GM23338 (cell line): ENCODE data around the gene MAP2K3. TPM values are rescaled to one million over a fixed set of nuclear protein-coding genes. Genes with fewer than 3 reads are reported as not detected.

Source experiments
- ATAC-seq: fragments of 200-7000 bp; cut with Tn5 transposase; 3 replicates; pipeline ENCODE4 v1.9.1; 2020
- DNase-seq: peaks from one replicate; pipeline ENCODE4 v3.0.0-alpha.2; 2015; ENCODE audit warnings: low spot score
- H2AFZ ChIP-seq: fragments of 200-600 bp; sonication (generic); 2 replicates; pipeline ENCODE4 v1.8.0; 2016; ENCODE audit warnings: antibody characterized with exemption, mild to moderate bottlenecking, moderate library complexity
- H3F3A ChIP-seq: fragments of 200-600 bp; sonication (generic); replicated peaks from 2 replicates; pipeline ENCODE4 v1.8.0; 2017; ENCODE audit warnings: antibody characterized with exemption, mixed run types, low read depth
- H3K27ac ChIP-seq: fragments of 200-600 bp; sonication (generic); 2 replicates; pipeline ENCODE4 v1.6.1; 2016; ENCODE audit warnings: low read depth
- H3K27me3 ChIP-seq: fragments of 200-600 bp; sonication (generic); 2 replicates; pipeline ENCODE4 v1.8.0; 2016; ENCODE audit warnings: mild to moderate bottlenecking, mixed run types, moderate library complexity; ENCODE audit not compliant: insufficient read depth
- H3K36me3 ChIP-seq: fragments of 200-600 bp; sonication (generic); 2 replicates; pipeline ENCODE4 v1.8.0; 2016; ENCODE audit warnings: mild to moderate bottlenecking; ENCODE audit not compliant: insufficient read depth
- H3K4me1 ChIP-seq: fragments of 200-600 bp; sonication (generic); 2 replicates; pipeline ENCODE4 v1.8.0; 2016; ENCODE audit warnings: mild to moderate bottlenecking, moderate library complexity; ENCODE audit not compliant: insufficient read depth
- H3K4me2 ChIP-seq: fragments of 200-600 bp; sonication (generic); 2 replicates; pipeline ENCODE4 v1.7.1; 2017; ENCODE audit warnings: mixed run types
- H3K4me3 ChIP-seq: fragments of 200-600 bp; sonication (generic); 2 replicates; pipeline ENCODE4 v1.6.1; 2016; ENCODE audit warnings: mixed run types
- H3K79me2 ChIP-seq: fragments of 200-600 bp; sonication (generic); replicated peaks from 2 replicates; pipeline ENCODE4 v1.8.0; 2017; ENCODE audit warnings: mild to moderate bottlenecking; ENCODE audit not compliant: insufficient read depth
- H3K9me2 ChIP-seq: fragments of 200-600 bp; sonication (generic); 2 replicates; pipeline ENCODE4 v1.8.0; 2017; ENCODE audit not compliant: insufficient read depth
- H4K20me1 ChIP-seq: fragments of 200-600 bp; sonication (generic); replicated peaks from 2 replicates; pipeline ENCODE4 v1.8.0; 2017; ENCODE audit warnings: mild to moderate bottlenecking; ENCODE audit not compliant: insufficient read depth
- H3K27ac Mint-ChIP-seq: 2 replicates; pipeline ENCODE4 v1.8.0; 2020; ENCODE audit warnings: inconsistent platforms, mild to moderate bottlenecking, moderate library complexity, mixed read lengths
- H3K27me3 Mint-ChIP-seq: 3 replicates; pipeline ENCODE4 v1.8.0; 2022; ENCODE audit warnings: low read depth, mild to moderate bottlenecking, moderate library complexity, mixed read lengths, inconsistent platforms; ENCODE audit not compliant: insufficient read depth, poor library complexity
- H3K36me3 Mint-ChIP-seq: 3 replicates; pipeline ENCODE4 v1.8.0; 2021; ENCODE audit warnings: low read depth, mild to moderate bottlenecking, inconsistent platforms, moderate library complexity, mixed read lengths
- H3K4me1 Mint-ChIP-seq: 3 replicates; pipeline ENCODE4 v1.8.0; 2020; ENCODE audit warnings: mild to moderate bottlenecking, inconsistent platforms, mixed read lengths
- H3K4me3 Mint-ChIP-seq: 3 replicates; pipeline ENCODE4 v1.8.0; 2021; ENCODE audit warnings: moderate library complexity, mild to moderate bottlenecking, inconsistent platforms, mixed read lengths
- H3K9me3 Mint-ChIP-seq: 3 replicates; pipeline ENCODE4 v1.8.0; 2020; ENCODE audit warnings: moderate library complexity, mild to moderate bottlenecking, inconsistent platforms, mixed read lengths
- CREB1 ChIP-seq: fragments of 250-450 bp; sonication (Bioruptor Pico); IDR thresholded peaks from 2 replicates; pipeline ENCODE4 v1.5.0; 2020; ENCODE audit warnings: low read depth, mild to moderate bottlenecking, moderate library complexity
- CTCF ChIP-seq, 2 experiments: fragments of 200-600 bp in 1 of 2; sonication (generic) in 1 of 2; conservative IDR thresholded peaks; 2 replicates each; pipeline versions ENCODE4 v1.5.1 to v1.6.1; 2016 to 2017; ENCODE audit warnings: antibody characterized with exemption in 2 of 2, low read depth in 2 of 2, mild to moderate bottlenecking in 2 of 2, moderate library complexity in 1 of 2
- ETS1 ChIP-seq: IDR thresholded peaks from 2 replicates; pipeline ENCODE4 v1.6.1; 2016; ENCODE audit warnings: antibody characterized with exemption
- EZH2 ChIP-seq: fragments of 200-600 bp; sonication (generic); IDR thresholded peaks from one replicate; pipeline ENCODE4 v1.8.0; 2017; ENCODE audit warnings: antibody characterized with exemption, mild to moderate bottlenecking, low read depth; ENCODE audit not compliant: unreplicated experiment
- EZH2phosphoT487 ChIP-seq: fragments of 200-600 bp; sonication (generic); IDR thresholded peaks from one replicate; pipeline ENCODE4 v1.8.1; 2018; ENCODE audit warnings: antibody characterized with exemption; ENCODE audit not compliant: unreplicated experiment
- JUNB ChIP-seq: IDR thresholded peaks from one replicate; pipeline ENCODE4 v1.6.1; 2016; ENCODE audit warnings: antibody characterized with exemption; ENCODE audit not compliant: unreplicated experiment
- NANOG ChIP-seq: IDR thresholded peaks from 2 replicates; pipeline ENCODE4 v1.6.1; 2016; ENCODE audit warnings: antibody characterized with exemption, borderline replicate concordance
- POLR2AphosphoS5 ChIP-seq: IDR thresholded peaks from 2 replicates; pipeline ENCODE4 v1.6.1; 2016; ENCODE audit warnings: antibody characterized with exemption, low read depth
- REST ChIP-seq: IDR thresholded peaks from one replicate; pipeline ENCODE4 v1.6.1; 2018; ENCODE audit warnings: antibody characterized with exemption; ENCODE audit not compliant: unreplicated experiment
- STAT1 ChIP-seq: IDR thresholded peaks from one replicate; pipeline ENCODE4 v1.6.1; 2016; ENCODE audit warnings: antibody characterized with exemption; ENCODE audit not compliant: unreplicated experiment
- ZNF114 ChIP-seq: fragments of 250-450 bp; sonication (Bioruptor Pico); IDR thresholded peaks from 2 replicates; pipeline ENCODE4 v1.5.0; 2020; ENCODE audit warnings: mild to moderate bottlenecking, moderate library complexity
- ZNF331 ChIP-seq: fragments of 250-450 bp; sonication (Bioruptor Pico); IDR thresholded peaks from 2 replicates; pipeline ENCODE4 v1.5.0; 2020; ENCODE audit warnings: low read depth, mild to moderate bottlenecking, moderate library complexity
- ZNF462 ChIP-seq: fragments of 250-450 bp; sonication (Bioruptor Pico); IDR thresholded peaks from 2 replicates; pipeline ENCODE4 v1.5.0; 2020; ENCODE audit warnings: mild to moderate bottlenecking, moderate library complexity
- polyA plus RNA-seq: library from polyadenylated mRNA; unstranded; fragments of >200 nt; fragmentation: Nextera tagmentation; extraction: Ambion mirVana; gene quantifications from 2 replicates; pipeline ENCODE4 v1.2.1, GENCODE V29; 2016
- total RNA-seq: library from RNA; depleted of rRNA; stranded (reverse); fragments of >200 nt; shearing (Covaris generic); gene quantifications from 2 replicates; pipeline ENCODE4 v1.2.3, GENCODE V29; 2014

The MAP2K3 gene
- total and polyA plus RNA-seq, 2 experiments from 2014 or later = 28.5 to 31.7 TPM

GRCh38 chr17:21298983-21299519 is 14.5 kb downstream of the MAP2K3 start:
- peaks cover 31% of the 10 kb centered on the region for H3K27me3 Mint-ChIP-seq
- H3K4me2 ChIP-seq = no peak overlapping the region
- ATAC-seq (no peak), DNase-seq (no peak)
- H3K9me2 ChIP-seq = no peaks in the 10 kb centered on the region
- H2AFZ ChIP-seq = no peak overlapping the region
- peaks cover 92% of the 10 kb centered on the region for H3K9me3 Mint-ChIP-seq
- no peaks in the 10 kb centered on the region for H3K4me1 ChIP-seq
- peaks cover 43% of the 10 kb centered on the region for H3K36me3 Mint-ChIP-seq
- TF ChIP-seq POLR2AphosphoS5 = no peak
- no peak for TF ChIP-seq NANOG
- TF ChIP-seq REST = no peak
- no peak for TF ChIP-seq ETS1
- no peak for TF ChIP-seq ZNF114
- TF ChIP-seq ZNF462 = no peak
- no peak for TF ChIP-seq ZNF331 (CRISPR knock-in tag)
- TF ChIP-seq CREB1 (CRISPR knock-in tag) = no peak
- TF ChIP-seq STAT1 = no peak
- no peak for TF ChIP-seq CTCF (conservative IDR thresholded peaks at IDR 0.05; ENCODE audit: low read depth in 2 of 2)
- no peak for TF ChIP-seq EZH2
- no peak for TF ChIP-seq EZH2phosphoT487
- no peak for TF ChIP-seq JUNB
- H3K27me3 ChIP-seq = no peaks in the 10 kb centered on the region
- 0 out of 2 replicates have a peak, but pooled peaks cover 4% of the 10 kb centered on the region for H3K36me3 ChIP-seq
- no peak overlapping the region for H3K27ac Mint-ChIP-seq
- H3K4me1 Mint-ChIP-seq = peaks cover 3% of the 10 kb centered on the region; the same call in 1 of the 3 replicates
- peaks cover 4% of the 10 kb centered on the region; the same call in 1 of the 2 replicates for H3K79me2 ChIP-seq
- H3K4me3 Mint-ChIP-seq = no peak overlapping the region
- H3K27ac ChIP-seq = no peak overlapping the region
- H3F3A ChIP-seq = no peaks in the 10 kb centered on the region
- peaks cover 2% of the 10 kb centered on the region; the same call in 1 of the 2 replicates for H4K20me1 ChIP-seq
- H3K4me3 ChIP-seq = no peak overlapping the region
